ENCODE results near the gene DHRS12.

DHRS12 gene

GRCh38 chr13:51721496-51721895 lies 82.5 kb downstream of the DHRS12 start:
- no peak for DNase-seq

- no peak for DNase-seq
Measured at GRCh38 chr13:51719394-51719793, 84.6 kb downstream of the DHRS12 start.
